Central memory CD8-positive, alpha-beta T cell (primary cell): ENCODE measurements around the gene CCDC57.
A peak's percentile ranks its signal among the peaks of the same experiment; 100 is the strongest.

Source experiments
- ATAC-seq: fragments of 150-1000 bp; cut with Tn5 transposase; replicated peaks from 2 replicates; pipeline ENCODE4 v1.10.0; 2022; ENCODE audit warnings: mild to moderate bottlenecking, moderate FRiP score, moderate number of reproducible peaks; ENCODE audit not compliant: poor library complexity, severe bottlenecking; ENCODE audit errors: extremely low read depth
- DNase-seq, 2 donors: peaks; one replicate each; pipeline ENCODE4 v3.0.0; 2021; ENCODE audit warnings: low spot score in 2 of 2
- H3K27ac Mint-ChIP-seq: one replicate; pipeline ENCODE4 v1.8.0; 2022; ENCODE audit warnings: low read depth, mild to moderate bottlenecking, moderate library complexity, mixed read lengths
- H3K27me3 Mint-ChIP-seq: one replicate; pipeline ENCODE4 v1.8.0; 2022; ENCODE audit warnings: mixed read lengths
- H3K36me3 Mint-ChIP-seq: one replicate; pipeline ENCODE4 v1.8.0; 2022; ENCODE audit warnings: mild to moderate bottlenecking, moderate library complexity, mixed read lengths; ENCODE audit not compliant: insufficient read depth
- H3K4me1 Mint-ChIP-seq: one replicate; pipeline ENCODE4 v1.8.0; 2022; ENCODE audit warnings: mixed read lengths
- H3K4me3 Mint-ChIP-seq: one replicate; pipeline ENCODE4 v1.8.0; 2022; ENCODE audit warnings: mild to moderate bottlenecking, moderate library complexity, mixed read lengths
- H3K9me3 Mint-ChIP-seq: one replicate; pipeline ENCODE4 v1.8.0; 2022; ENCODE audit warnings: mixed read lengths

The CCDC57 gene

DNA sequence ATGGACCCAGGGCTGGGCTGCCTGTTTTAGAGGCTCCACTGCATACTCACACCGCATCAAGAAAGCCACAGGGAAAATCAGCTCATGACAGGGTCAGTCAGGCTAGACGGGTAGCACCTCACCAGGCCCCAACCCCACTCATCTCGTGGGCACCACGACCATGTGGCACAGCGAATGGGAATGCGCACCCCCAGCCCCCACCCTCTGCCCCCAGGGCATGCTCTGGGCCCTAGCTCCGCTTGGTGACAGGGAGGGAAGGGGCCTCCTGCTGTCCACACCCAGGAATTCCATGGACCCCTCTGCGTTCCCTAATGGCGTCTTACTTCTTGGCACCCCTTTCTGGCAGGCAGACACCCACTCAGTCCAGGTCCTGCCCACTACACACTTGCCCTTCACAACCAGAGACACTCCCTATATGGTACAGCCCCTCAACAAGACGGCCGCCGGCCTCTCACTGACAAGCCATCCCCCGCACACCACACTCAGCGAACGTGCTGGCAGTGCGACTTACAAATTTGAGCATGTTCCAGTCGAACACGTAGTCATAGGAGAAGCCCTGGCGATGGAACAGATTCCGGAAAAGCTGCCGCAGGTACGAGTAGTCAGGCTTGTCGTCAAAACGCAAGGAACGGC, 38.3 kb upstream of the CCDC57 start:
- no peak overlapping the region for H3K27ac Mint-ChIP-seq
- ATAC-seq (no peak), DNase-seq (no peak)
- peaks cover 73% of the 10 kb centered on the region for H3K36me3 Mint-ChIP-seq
- no peaks in the 10 kb centered on the region for H3K27me3 Mint-ChIP-seq
- H3K9me3 Mint-ChIP-seq, result no peaks in the 10 kb centered on the region
- no peak overlapping the region for H3K4me3 Mint-ChIP-seq
- peaks cover 36% of the 10 kb centered on the region for H3K4me1 Mint-ChIP-seq

DNA sequence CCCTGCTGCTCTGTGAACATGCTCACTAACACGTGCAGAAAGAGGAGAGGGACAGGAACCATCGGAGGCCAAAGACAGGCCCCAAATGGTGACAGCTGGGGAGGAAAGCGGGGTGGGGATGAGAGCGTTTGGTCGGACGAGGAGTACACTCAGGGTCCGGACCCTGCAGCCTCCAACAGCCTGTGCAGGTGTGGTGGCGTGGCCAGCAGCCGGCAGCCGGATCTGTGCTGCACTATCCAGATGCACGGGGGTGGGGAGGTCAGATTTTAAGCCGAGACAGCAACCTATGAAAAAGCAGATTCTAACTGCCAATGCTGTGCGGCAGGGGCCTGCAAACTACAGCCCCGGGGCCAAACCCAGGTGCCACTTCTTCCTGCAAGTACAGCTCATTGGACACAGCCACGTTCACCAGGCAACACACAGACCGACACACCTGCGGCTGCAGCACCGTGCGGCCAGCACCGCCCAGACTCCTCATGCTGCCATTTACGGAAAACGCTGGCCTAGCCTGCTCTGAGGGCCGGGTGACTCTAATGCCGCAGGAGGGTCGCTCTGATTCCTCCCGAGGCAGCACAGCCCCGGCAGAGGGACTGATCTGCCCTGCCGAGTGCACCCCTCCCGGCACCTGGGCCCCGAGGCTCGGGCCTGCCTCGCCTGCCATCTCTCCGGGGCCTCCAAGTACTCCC, 37.4 kb upstream of the CCDC57 start:
- H3K36me3 Mint-ChIP-seq, result peaks cover 73% of the 10 kb centered on the region
- ATAC-seq (no peak), DNase-seq (no peak)
- no peaks in the 10 kb centered on the region for H3K9me3 Mint-ChIP-seq
- H3K27me3 Mint-ChIP-seq, result no peaks in the 10 kb centered on the region
- peaks cover 30% of the 10 kb centered on the region for H3K4me1 Mint-ChIP-seq
- no peak overlapping the region for H3K27ac Mint-ChIP-seq
- no peak overlapping the region for H3K4me3 Mint-ChIP-seq

DNA sequence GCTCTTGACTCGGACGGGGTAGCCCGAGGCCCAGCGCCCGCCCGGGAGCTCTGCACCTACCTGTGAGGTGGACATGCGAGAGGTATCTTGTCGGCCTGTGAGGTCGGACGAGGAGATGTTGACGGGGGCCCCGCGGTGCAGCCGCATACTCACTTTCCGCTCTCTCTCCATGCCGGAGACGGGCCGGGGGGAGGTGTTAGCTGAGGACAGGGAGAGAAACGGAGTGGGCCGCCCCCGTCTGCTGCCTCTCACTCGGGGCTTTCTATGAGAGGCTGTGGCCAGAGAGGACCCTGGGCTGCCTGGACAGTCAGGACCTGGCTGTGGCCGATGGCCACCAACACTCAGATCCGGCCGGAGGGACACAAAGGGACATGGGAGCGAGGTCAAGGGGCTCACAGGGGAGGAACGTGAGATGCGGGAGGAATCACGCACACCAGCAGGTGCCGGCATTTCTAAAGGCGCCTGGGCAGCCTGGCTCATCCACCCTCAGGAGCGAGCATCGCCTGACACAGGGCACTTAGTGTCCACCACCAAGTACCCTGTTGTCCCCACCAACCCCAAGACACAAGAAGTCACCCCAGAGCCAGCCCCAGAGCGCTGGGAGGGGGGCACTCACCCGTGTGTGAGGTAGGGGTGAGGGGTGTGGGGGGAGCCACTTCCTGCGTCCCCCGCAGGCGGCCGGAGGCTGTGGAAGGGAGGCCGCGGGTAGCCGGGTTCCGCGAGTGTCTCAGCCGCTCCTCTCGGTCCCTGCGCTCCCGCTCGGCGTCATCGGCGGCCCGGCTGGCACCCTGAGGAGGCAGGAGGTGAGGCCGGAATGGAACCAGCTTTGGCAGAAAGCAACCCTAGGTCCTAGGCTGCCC, 36.4 kb upstream of the CCDC57 start:
- Mint-ChIP-seq H3K4me3 (no peak overlapping the region), H3K27me3 (no peaks in the 10 kb centered on the region), H3K36me3 (peaks cover 83% of the 10 kb centered on the region), H3K9me3 (no peaks in the 10 kb centered on the region), H3K27ac (peak overlapping the region; percentile 35), H3K4me1 (peaks cover 40% of the 10 kb centered on the region)
- no peak for ATAC-seq
- DNase-seq, result no peak

DNA sequence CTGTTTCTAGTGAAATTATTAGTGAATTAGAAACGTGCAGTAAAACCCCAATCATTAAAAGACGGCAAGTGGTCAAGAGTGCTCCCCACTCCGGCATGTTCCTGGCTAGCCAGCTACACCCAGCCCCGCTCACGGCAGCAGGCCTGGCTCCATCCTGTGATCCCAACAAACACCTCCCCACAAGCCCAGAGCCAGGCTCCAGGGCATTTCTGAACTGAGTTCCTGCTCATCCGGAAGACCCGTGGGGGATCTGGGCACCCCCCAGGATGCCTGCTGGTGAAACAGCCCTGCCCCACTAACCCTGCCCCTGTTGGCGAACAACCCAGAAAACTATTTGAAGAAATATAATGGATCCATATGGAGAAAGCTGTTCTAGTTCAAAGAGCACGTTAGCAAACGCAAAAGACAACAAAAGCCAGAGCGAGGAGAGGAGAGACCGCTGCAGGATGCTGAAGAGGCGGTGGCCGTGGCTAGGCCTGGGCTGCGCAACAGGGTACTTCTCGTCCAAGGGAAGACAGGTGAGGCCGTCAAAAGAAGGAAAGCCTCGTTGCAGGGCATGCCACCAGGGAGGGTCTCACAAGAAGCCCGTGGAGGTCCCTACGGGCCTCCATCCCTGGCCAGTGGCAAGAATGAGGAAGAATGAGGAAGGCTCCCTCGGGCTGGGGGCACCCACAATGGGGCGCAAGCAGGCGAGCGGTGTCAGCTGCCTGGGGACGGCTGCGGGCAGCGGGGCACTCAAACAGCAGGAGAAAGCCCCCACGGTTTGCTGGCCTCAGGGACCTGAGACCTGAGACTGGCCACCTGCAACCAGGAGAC, 35.4 kb upstream of the CCDC57 start:
- no peak for ATAC-seq
- H3K9me3 Mint-ChIP-seq, result no peaks in the 10 kb centered on the region
- no peak for DNase-seq
- H3K27me3 Mint-ChIP-seq, result no peaks in the 10 kb centered on the region
- H3K27ac Mint-ChIP-seq, result peak overlapping the region; percentile 35
- H3K36me3 Mint-ChIP-seq, result peaks cover 88% of the 10 kb centered on the region
- no peak overlapping the region for H3K4me3 Mint-ChIP-seq
- peaks cover 43% of the 10 kb centered on the region for H3K4me1 Mint-ChIP-seq

DNA sequence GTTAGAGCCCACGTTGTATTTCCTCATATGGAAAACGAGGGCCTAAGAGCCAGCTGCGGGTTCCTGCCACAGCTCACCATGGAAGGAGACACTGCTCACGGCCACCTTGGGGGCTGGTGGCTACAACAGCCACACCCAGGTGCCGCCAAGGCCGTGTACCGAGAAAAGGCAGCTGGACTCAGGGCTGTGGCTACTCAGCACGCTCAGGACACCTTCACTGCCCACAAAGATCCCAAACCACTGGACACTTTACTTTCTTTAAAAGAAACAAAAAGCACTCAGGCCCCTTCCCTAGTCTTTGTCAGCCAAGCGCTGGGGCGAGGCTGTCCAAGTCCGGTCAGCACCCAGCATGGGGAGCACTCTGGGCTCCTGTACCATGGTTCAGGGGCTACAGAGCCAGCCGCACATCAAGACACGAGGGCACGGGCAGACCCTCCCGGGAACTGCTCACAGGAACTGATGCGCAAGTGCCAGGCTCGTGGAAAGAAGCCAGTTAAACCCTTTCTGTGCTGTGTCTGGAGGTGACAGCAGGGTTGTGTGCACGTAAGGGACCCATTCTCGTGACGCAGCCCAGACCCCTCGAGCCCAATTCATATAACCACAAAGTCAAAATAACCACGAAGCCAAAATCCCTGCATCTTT, 34.7 kb upstream of the CCDC57 start:
- peaks cover 88% of the 10 kb centered on the region for H3K36me3 Mint-ChIP-seq
- H3K9me3 Mint-ChIP-seq, result no peaks in the 10 kb centered on the region
- no peak overlapping the region for H3K4me3 Mint-ChIP-seq
- peaks cover 48% of the 10 kb centered on the region for H3K4me1 Mint-ChIP-seq
- H3K27me3 Mint-ChIP-seq, result no peaks in the 10 kb centered on the region
- ATAC-seq (no peak), DNase-seq (no peak)
- H3K27ac Mint-ChIP-seq, result peak overlapping the region; percentile 19

DNA sequence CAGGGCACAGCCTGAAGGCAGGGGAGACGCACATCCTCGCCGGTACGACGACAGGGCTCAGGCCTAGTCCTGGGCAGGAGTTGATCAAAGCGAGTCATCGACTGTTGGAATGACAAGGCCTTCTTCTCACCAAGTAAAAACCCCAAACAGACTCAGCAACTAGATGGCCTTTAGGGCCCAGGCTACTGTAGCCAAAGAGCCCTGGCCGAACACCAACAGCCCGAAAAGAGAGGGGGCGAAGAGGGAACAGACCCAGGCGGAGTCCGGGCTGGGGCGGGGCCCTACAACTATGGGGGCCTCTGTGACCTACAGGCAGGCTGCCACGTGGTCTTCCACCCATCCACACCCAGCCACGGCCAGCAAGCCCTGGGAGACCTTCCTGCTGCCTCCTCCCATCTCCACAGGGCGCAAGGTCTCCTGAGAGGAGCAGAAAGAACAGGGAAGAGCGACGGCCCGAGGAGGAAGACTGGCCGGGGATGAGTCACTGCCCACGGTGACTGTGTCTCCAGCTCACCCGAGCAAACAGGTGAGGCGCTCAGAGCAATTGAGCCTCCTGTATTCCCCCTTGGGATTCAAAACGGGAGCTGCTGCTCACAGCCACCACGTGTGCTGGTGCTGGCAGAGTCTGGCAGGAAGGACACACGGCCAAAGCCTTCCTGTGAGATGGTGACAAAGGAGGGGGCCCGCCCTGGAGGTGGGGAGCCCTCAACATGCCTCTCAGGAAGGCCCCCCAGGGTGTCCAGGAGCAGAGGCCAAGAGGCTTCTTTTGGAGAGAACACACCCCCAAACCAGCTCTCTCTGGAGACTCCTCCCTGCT, 33.9 kb upstream of the CCDC57 start:
- Mint-ChIP-seq H3K36me3 (peaks cover 86% of the 10 kb centered on the region), H3K4me1 (peaks cover 51% of the 10 kb centered on the region), H3K27me3 (no peaks in the 10 kb centered on the region), H3K4me3 (peak overlapping the region; percentile 6), H3K9me3 (no peaks in the 10 kb centered on the region), H3K27ac (peak overlapping the region; percentile 61)
- DNase-seq (no peak), ATAC-seq (no peak)

DNA sequence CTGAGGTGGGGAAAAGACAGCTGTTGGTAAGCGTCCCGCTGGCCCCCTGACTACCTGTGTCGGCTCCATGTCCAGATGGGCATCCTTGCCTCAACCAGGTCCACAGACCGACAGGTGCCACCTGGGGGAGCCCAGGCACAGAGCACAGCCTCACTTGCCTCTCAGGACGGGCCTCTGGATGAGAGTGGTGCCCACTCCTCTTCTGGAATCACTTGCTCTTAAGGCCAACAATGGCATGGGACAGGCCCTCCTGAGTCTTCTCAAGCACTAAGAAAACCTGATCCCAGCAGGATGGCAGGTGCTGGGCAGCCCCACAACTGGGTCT, 33.4 kb upstream of the CCDC57 start:
- Mint-ChIP-seq H3K27me3 (no peaks in the 10 kb centered on the region), H3K9me3 (no peaks in the 10 kb centered on the region), H3K27ac (peak overlapping the region; percentile 61), H3K4me3 (peak overlapping the region; percentile 6), H3K36me3 (peaks cover 81% of the 10 kb centered on the region), H3K4me1 (peaks cover 54% of the 10 kb centered on the region)
- no peak for ATAC-seq
- no peak for DNase-seq

DNA sequence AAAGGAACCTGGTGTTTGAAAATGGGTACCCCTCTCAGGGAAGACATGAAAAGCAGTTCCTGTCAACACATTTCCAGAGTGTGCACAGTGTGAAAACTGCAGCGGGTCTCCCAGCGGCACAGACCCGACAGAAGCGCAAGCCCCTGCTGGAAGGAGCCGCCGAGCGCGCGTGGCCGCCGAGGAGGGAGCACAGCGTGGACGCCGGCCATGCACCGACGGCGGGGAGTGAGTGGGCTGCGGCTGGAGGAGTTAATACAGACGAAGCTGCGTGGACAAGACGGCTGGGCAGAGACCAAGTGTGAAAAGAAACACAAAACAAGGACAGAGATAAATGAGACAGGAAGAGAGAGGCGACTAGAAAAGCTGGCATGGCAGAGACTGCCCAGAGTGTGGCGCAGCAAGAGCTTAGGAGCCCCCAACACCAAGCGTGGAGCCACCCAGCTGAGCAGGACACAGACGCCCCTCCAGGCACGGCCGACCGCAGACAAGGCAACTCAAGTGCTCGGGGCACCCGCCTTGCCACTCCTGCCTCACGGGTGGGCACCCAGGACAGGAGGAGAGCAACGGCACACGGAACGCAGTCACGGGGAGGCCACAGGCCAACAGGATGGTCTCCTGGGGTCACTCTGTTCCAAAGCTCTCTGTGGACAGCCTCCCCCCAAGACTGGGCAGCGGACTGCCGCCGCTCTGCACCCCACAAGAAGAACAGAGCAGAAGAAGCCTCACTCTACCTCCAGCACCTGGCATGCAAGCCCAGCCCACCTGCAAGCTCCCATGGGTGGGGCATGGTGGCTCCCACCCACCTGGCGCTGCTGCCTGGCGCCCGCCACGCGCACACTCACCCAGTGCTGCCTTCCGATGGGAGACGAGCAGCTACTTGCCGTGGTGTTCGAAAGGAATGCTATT, 32.7 kb upstream of the CCDC57 start:
- no peaks in the 10 kb centered on the region for H3K9me3 Mint-ChIP-seq
- H3K36me3 Mint-ChIP-seq, result peaks cover 78% of the 10 kb centered on the region
- ATAC-seq, result no peak
- H3K4me1 Mint-ChIP-seq, result peaks cover 58% of the 10 kb centered on the region
- H3K4me3 Mint-ChIP-seq, result no peak overlapping the region
- DNase-seq, result no peak
- peak overlapping the region; percentile 82 for H3K27ac Mint-ChIP-seq
- no peaks in the 10 kb centered on the region for H3K27me3 Mint-ChIP-seq

DNA sequence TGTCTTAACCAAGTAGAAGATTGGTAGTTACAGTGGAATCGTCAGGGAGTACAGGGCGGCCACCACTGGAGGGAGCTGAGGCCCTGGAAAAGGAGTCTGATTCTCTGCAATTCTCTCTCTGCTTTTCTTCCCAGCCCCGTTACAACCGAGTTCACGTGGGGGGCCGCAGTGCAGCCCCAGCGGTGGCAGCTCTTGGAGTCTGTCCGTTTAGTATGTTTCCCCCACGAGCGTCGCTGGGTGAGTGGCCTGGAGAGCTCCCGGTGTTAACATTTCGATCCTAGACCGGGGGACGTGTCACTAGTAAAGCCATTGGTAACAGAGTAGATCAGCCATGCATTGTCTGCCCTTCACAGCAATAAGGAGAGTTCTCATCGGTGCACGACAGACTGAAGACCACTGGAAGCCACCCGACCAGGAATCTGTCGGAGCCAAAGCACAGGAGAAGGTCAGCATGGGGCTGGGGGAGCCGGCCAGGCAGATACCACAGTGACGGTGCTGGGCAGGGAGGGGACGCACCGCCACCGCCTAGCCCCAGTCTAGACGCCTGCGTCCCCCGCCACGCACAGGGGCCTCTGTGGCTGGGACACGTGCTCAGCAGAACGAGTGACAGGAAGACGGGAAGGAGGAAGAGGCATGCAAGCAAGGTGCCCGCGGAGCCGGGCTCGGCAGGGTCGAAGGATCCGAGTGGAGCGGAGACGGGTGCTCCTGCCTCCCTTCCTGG, 31.9 kb upstream of the CCDC57 start:
- H3K4me3 Mint-ChIP-seq, result no peak overlapping the region

DNA sequence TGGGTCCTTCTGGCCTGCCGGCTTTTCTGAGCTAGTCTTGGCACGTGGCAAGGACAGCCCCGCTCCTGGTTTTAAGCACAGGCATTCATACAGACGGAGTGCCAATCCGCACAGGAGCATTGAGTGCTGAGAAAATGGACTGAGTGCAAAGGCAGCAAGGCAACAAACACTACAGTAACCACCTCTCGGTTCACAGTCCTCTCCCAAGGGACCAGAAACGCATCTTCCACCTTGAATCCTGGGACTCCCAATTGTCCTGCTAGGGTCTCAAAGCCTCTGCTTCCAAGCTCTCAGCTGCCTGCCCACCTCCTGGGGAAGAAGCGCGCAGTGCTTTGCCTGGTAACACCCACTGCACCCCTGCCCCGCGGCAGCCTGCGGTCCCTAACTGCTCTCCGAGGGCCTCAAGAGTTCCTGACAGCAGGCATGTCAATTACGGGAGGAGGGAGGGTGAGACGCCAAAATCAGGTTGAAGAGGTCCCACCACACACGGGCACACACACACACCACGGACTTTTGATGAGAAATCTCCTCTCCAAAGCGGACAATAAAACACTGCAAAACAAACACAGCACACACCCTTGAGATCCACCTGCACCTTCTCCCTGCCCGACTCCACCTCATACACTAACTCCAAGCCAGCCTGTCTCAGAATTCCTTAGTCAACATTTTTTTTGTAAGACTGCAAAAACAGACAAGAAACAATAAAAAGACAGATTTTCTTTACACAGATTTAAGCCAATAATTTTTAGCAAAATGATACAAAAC, 31.2 kb upstream of the CCDC57 start:
- H3K4me1 Mint-ChIP-seq, result peaks cover 71% of the 10 kb centered on the region
- H3K36me3 Mint-ChIP-seq, result peaks cover 71% of the 10 kb centered on the region
- no peaks in the 10 kb centered on the region for H3K9me3 Mint-ChIP-seq
- ATAC-seq (no peak), DNase-seq (no peak)
- peak overlapping the region; percentile 82 for H3K27ac Mint-ChIP-seq
- no peak overlapping the region for H3K4me3 Mint-ChIP-seq
- no peaks in the 10 kb centered on the region for H3K27me3 Mint-ChIP-seq

More for the DNA sequence above, 31.9 kb upstream of the CCDC57 start:
- H3K27me3 Mint-ChIP-seq, result no peaks in the 10 kb centered on the region
- H3K4me1 Mint-ChIP-seq, result peaks cover 66% of the 10 kb centered on the region
- ATAC-seq, result no peak
- H3K36me3 Mint-ChIP-seq, result peaks cover 71% of the 10 kb centered on the region
- H3K27ac Mint-ChIP-seq, result peak overlapping the region; percentile 82
- no peaks in the 10 kb centered on the region for H3K9me3 Mint-ChIP-seq
- no peak for DNase-seq
